Duodenal mucosa (tissue), 2 donors: ENCODE data around the gene C11orf21.
"Not testable (repeated sequence)": the region's sequence is repeated elsewhere in the genome, so short reads cannot be mapped to it uniquely, and the experiment has no call there.

Experiments
- H3K27ac ChIP-seq: one replicate; pipeline ENCODE4 v1.7.0; 2013; ENCODE audit warnings: low read depth, low read length
- H3K27me3 ChIP-seq, 2 donors: one replicate each; pipeline ENCODE4 v1.7.0; 2013; ENCODE audit warnings: low read length in 2 of 2, control low read depth in 1 of 2; ENCODE audit not compliant: insufficient read depth in 2 of 2, control insufficient read depth in 1 of 2
- H3K36me3 ChIP-seq, 2 donors: one replicate each; pipeline ENCODE4 v1.7.0; 2013; ENCODE audit warnings: low read length in 2 of 2, control low read depth in 1 of 2; ENCODE audit not compliant: insufficient read depth in 2 of 2, control insufficient read depth in 1 of 2
- H3K4me1 ChIP-seq, 2 donors: one replicate each; pipeline ENCODE4 v1.7.0; 2013; ENCODE audit warnings: low read length in 2 of 2, control low read depth in 1 of 2; ENCODE audit not compliant: insufficient read depth in 2 of 2, control insufficient read depth in 1 of 2
- H3K4me3 ChIP-seq, 2 donors: one replicate each; pipeline ENCODE4 v1.7.0; 2013; ENCODE audit warnings: low read length in 2 of 2, low read depth in 1 of 2
- H3K9ac ChIP-seq, 2 donors: one replicate each; pipeline ENCODE4 v1.7.0; 2013; ENCODE audit warnings: low read length in 2 of 2, low read depth in 1 of 2
- H3K9me3 ChIP-seq, 2 donors: one replicate each; pipeline ENCODE4 v1.7.0; 2013; ENCODE audit warnings: low read length in 2 of 2, control low read depth in 1 of 2; ENCODE audit not compliant: control insufficient read depth in 1 of 2

The C11orf21 gene

GRCh38 chr11:2287091-2287490, 14.6 kb downstream of the C11orf21 start:
- Histone ChIP-seq H3K27ac (no peak overlapping the region), H3K9ac (no peak overlapping the region)

GRCh38 chr11:2286350-2286749, 15.4 kb downstream of the C11orf21 start:
- H3K9me3 ChIP-seq, H3K36me3 ChIP-seq, H3K9ac ChIP-seq, H3K4me1 ChIP-seq, H3K27me3 ChIP-seq, H3K27ac ChIP-seq, H3K4me3 ChIP-seq: not testable (repeated sequence)

More at GRCh38 chr11:2287091-2287490, 14.6 kb downstream of the C11orf21 start:
- Histone ChIP-seq H3K9me3 (no peaks in the 10 kb centered on the region), H3K4me3 (no peak overlapping the region), H3K4me1 (no peaks in the 10 kb centered on the region), H3K36me3 (no peaks in the 10 kb centered on the region), H3K27me3 (peaks cover 3 to 4% of the 10 kb centered on the region in 2 donors)

- H3K4me1 ChIP-seq: no peaks in the 10 kb centered on the region
- peaks cover 0 to 5% of the 10 kb centered on the region in 2 donors for H3K27me3 ChIP-seq
Observed at GRCh38 chr11:2280208-2280607, 21.5 kb downstream of the C11orf21 start.

GRCh38 chr11:2277933-2278523, 23.7 kb downstream of the C11orf21 start:
- Histone ChIP-seq H3K9ac (no peak overlapping the region), H3K27ac (no peak overlapping the region), H3K4me1 (no peaks in the 10 kb centered on the region), H3K27me3 (peaks cover 0 to 10% of the 10 kb centered on the region in 2 donors), H3K4me3 (no peak overlapping the region), H3K36me3 (no peaks in the 10 kb centered on the region), H3K9me3 (peaks cover 0 to 6% of the 10 kb centered on the region in 2 donors)

More at GRCh38 chr11:2280208-2280607, 21.5 kb downstream of the C11orf21 start:
- Histone ChIP-seq H3K9me3 (peaks cover 0 to 6% of the 10 kb centered on the region in 2 donors), H3K4me3 (no peak overlapping the region), H3K36me3 (no peaks in the 10 kb centered on the region), H3K27ac (no peak overlapping the region), H3K9ac (no peak overlapping the region)

- H3K9ac ChIP-seq: no peak overlapping the region
Observed at GRCh38 chr11:2277008-2277346, 24.7 kb downstream of the C11orf21 start.

GRCh38 chr11:2276280-2277007, 25.3 kb downstream of the C11orf21 start:
- Histone ChIP-seq H3K4me1 (no peaks in the 10 kb centered on the region), H3K36me3 (no peaks in the 10 kb centered on the region), H3K4me3 (no peak overlapping the region), H3K27ac (no peak overlapping the region), H3K9me3 (peaks cover 0 to 6% of the 10 kb centered on the region in 2 donors), H3K27me3 (peaks cover 0 to 14% of the 10 kb centered on the region in 2 donors), H3K9ac (no peak overlapping the region)

More at GRCh38 chr11:2277008-2277346, 24.7 kb downstream of the C11orf21 start:
- Histone ChIP-seq H3K36me3 (no peaks in the 10 kb centered on the region), H3K9me3 (peaks cover 0 to 6% of the 10 kb centered on the region in 2 donors), H3K27ac (no peak overlapping the region), H3K4me1 (no peaks in the 10 kb centered on the region), H3K4me3 (no peak overlapping the region), H3K27me3 (peaks cover 0 to 10% of the 10 kb centered on the region in 2 donors)

- Histone ChIP-seq H3K27ac (no peak overlapping the region), H3K9me3 (peaks cover 0 to 6% of the 10 kb centered on the region in 2 donors), H3K4me1 (peaks cover 0 to 5% of the 10 kb centered on the region in 2 donors), H3K36me3 (no peaks in the 10 kb centered on the region), H3K4me3 (no peak overlapping the region), H3K27me3 (peaks cover 0 to 20% of the 10 kb centered on the region in 2 donors), H3K9ac (no peak overlapping the region)
Observed at GRCh38 chr11:2275334-2276279, 26.1 kb downstream of the C11orf21 start.

- H3K4me1 ChIP-seq: peaks cover 0 to 13% of the 10 kb centered on the region in 2 donors
- H3K27ac ChIP-seq: no peak overlapping the region
- no peak overlapping the region for H3K4me3 ChIP-seq
- no peak overlapping the region for H3K9ac ChIP-seq
- H3K27me3 ChIP-seq: peaks cover 0 to 22% of the 10 kb centered on the region in 2 donors
- H3K36me3 ChIP-seq: no peaks in the 10 kb centered on the region
- H3K9me3 ChIP-seq: no peaks in the 10 kb centered on the region
Observed at GRCh38 chr11:2273771-2274170, 27.9 kb downstream of the C11orf21 start.

GRCh38 chr11:2273311-2273710, 28.4 kb downstream of the C11orf21 start:
- Histone ChIP-seq H3K4me1 (peaks cover 0 to 17% of the 10 kb centered on the region in 2 donors), H3K36me3 (no peaks in the 10 kb centered on the region), H3K27ac (no peak overlapping the region), H3K9ac (no peak overlapping the region), H3K27me3 (peaks cover 0 to 24% of the 10 kb centered on the region in 2 donors), H3K4me3 (no peak overlapping the region), H3K9me3 (no peaks in the 10 kb centered on the region)

- no peak overlapping the region for H3K27ac ChIP-seq
- H3K4me1 ChIP-seq: peaks cover 0 to 21% of the 10 kb centered on the region in 2 donors
- H3K9me3 ChIP-seq: no peaks in the 10 kb centered on the region
- no peak overlapping the region for H3K4me3 ChIP-seq
- no peak overlapping the region for H3K9ac ChIP-seq
- no peaks in the 10 kb centered on the region for H3K36me3 ChIP-seq
- peaks cover 0 to 21% of the 10 kb centered on the region in 2 donors for H3K27me3 ChIP-seq
Observed at GRCh38 chr11:2272946-2273280, 28.8 kb downstream of the C11orf21 start.
